K562 (cell line): ENCODE data around the gene ALDOC. TPM values are rescaled to one million over a fixed set of nuclear protein-coding genes. Genes with fewer than 3 reads are reported as not detected.

Experiments used
- ATAC-seq: fragments of 200-7000 bp; cut with Tn5 transposase; 3 replicates; pipeline ENCODE4 v1.9.1; 2020; ENCODE audit warnings: moderate library complexity
- BruUV-seq: library from RNA; stranded (reverse); fragments of 400-500 nt; replicated peaks from 2 replicates; lab custom pipeline; 2021; lab: Mats Ljungman, UMichigan
- CTCF ChIA-PET: fragments of 300-600 bp; formaldehyde crosslinking; extraction: SDS; loops from one replicate; lab custom pipeline; 2021; ENCODE audit warnings: low intra/inter-chr PET ratio; lab: Yijun Ruan, JAX
- POLR2A ChIA-PET: fragments of 300-600, 350-650 bp; sonication (Branson Sonifier 250); formaldehyde crosslinking; extraction: SDS; loops from one replicate; lab custom pipeline; 2021; ENCODE audit warnings: antibody characterized with exemption, inconsistent platforms; lab: Yijun Ruan, JAX
- DNase-seq, 4 experiments: peaks; one replicate each; pipeline versions ENCODE4 v3.0.0 to v3.0.0-alpha.2; 2011 to 2018; ENCODE audit warnings: low spot score in 3 of 4, mixed read lengths in 3 of 4; ENCODE audit errors: extremely low read depth in 1 of 4
- FAIRE-seq: peaks from 2 replicates; lab custom pipeline; 2011; peaks lifted over from hg19 to GRCh38; lab: Jason Lieb, UNC
- H2AFZ ChIP-seq: 2 replicates; pipeline ENCODE4 v1.6.0; 2011; ENCODE audit warnings: low read depth, low read length, control low read depth, inconsistent platforms
- H3K27ac ChIP-seq: fragments of 200-600 bp; 3 replicates; pipeline ENCODE4 v1.8.0; 2011; ENCODE audit warnings: low read depth, mild to moderate bottlenecking, control low read depth, inconsistent platforms, low read length, moderate library complexity, mixed read lengths; ENCODE audit errors: extremely low read depth
- H3K27me3 ChIP-seq, 2 experiments: fragments of 300-600 bp in 1 of 2; 2 replicates in 1 of 2; 3 replicates in 1 of 2; pipeline versions ENCODE4 v1.6.0 to v1.8.0; 2011; ENCODE audit warnings: inconsistent platforms in 2 of 2, low read length in 2 of 2, mild to moderate bottlenecking in 1 of 2, mixed read lengths in 1 of 2, moderate library complexity in 1 of 2; ENCODE audit not compliant: control insufficient read depth in 2 of 2, insufficient read depth in 2 of 2
- H3K36me3 ChIP-seq: fragments of 300-600 bp; 3 replicates; pipeline ENCODE4 v1.8.0; 2011; ENCODE audit warnings: mild to moderate bottlenecking, low read length, inconsistent platforms; ENCODE audit not compliant: control insufficient read depth, insufficient read depth
- H3K4me1 ChIP-seq, 2 experiments: fragments of 200-600 bp in 1 of 2; replicated peaks in 1 of 2; 2 replicates in 1 of 2; 3 replicates in 1 of 2; pipeline versions ENCODE4 v1.5.1 to v1.8.0; 2011; ENCODE audit warnings: inconsistent platforms in 2 of 2, low read length in 2 of 2, mild to moderate bottlenecking in 1 of 2, mixed read lengths in 1 of 2, moderate library complexity in 1 of 2; ENCODE audit not compliant: control insufficient read depth in 2 of 2, insufficient read depth in 2 of 2
- H3K4me2 ChIP-seq: 2 replicates; pipeline ENCODE4 v1.6.1; 2011; ENCODE audit warnings: low read length, control low read depth, inconsistent platforms, mixed read lengths; ENCODE audit not compliant: insufficient read depth
- H3K4me3 ChIP-seq: fragments of 200-600 bp; sonication (generic), shearing (Covaris generic); 2 replicates; pipeline ENCODE4 v1.5.1; 2016; ENCODE audit warnings: control low read depth, inconsistent platforms
- H3K79me2 ChIP-seq: fragments of 200-600 bp; 3 replicates; pipeline ENCODE4 v1.8.0; 2011; ENCODE audit warnings: low read length, inconsistent platforms; ENCODE audit not compliant: control insufficient read depth, insufficient read depth
- H3K9ac ChIP-seq, 2 experiments: 2 replicates each; pipeline versions ENCODE4 v1.6.0 to v1.6.1; 2011; ENCODE audit warnings: low read depth in 2 of 2, low read length in 2 of 2, control low read depth in 1 of 2, inconsistent platforms in 1 of 2, mild to moderate bottlenecking in 1 of 2, mixed read lengths in 1 of 2; ENCODE audit not compliant: insufficient read depth in 1 of 2
- H3K9me1 ChIP-seq: one replicate; pipeline ENCODE4 v1.6.0; 2011; ENCODE audit warnings: inconsistent platforms, mild to moderate bottlenecking, low read length, moderate library complexity; ENCODE audit not compliant: control insufficient read depth, insufficient read depth
- H3K9me3 ChIP-seq: replicated peaks from 2 replicates; pipeline ENCODE4 v1.5.1; 2011; ENCODE audit warnings: low read depth, low read length, inconsistent platforms; ENCODE audit not compliant: control insufficient read depth, insufficient read depth
- H4K20me1 ChIP-seq: replicated peaks from 2 replicates; pipeline ENCODE4 v1.6.1; 2011; ENCODE audit warnings: low read length, inconsistent platforms, mixed read lengths; ENCODE audit not compliant: control insufficient read depth, insufficient read depth
- CTCF ChIP-seq, 3 experiments: IDR thresholded peaks in 2 of 3; conservative IDR thresholded peaks in 1 of 3; 2 replicates each; pipeline ENCODE4 v1.5.1; 2011 to 2012; ENCODE audit warnings: low read length in 3 of 3, mild to moderate bottlenecking in 3 of 3, control low read depth in 2 of 3, improper control_type of control experiment in 1 of 3, inconsistent platforms in 1 of 3, low read depth in 1 of 3, mixed read lengths in 1 of 3, moderate library complexity in 1 of 3; ENCODE audit not compliant: insufficient read depth in 2 of 3
- SIRT6 ChIP-seq: IDR thresholded peaks from one replicate; pipeline ENCODE4 v1.6.1; 2012; ENCODE audit warnings: low read depth, mild to moderate bottlenecking, control low read depth, inconsistent platforms, low read length, moderate library complexity
- WGBS: fragments of 100-300 bp; shearing (Covaris generic); methylation state at CpG from one replicate; pipeline ENCODE4 v1.1.6; 2016; ENCODE audit warnings: low coverage, mixed read lengths; ENCODE audit not compliant: insufficient coverage; ENCODE audit errors: missing lambda C conversion rate; 5-methylcytosine and 5-hydroxymethylcytosine counted together
- in situ Hi-C: fragments of 300-500 bp; cut with MboI; formaldehyde crosslinking; loops from 4 replicates; pipeline ENCODE4 v1.15.0; 2018; ENCODE audit warnings: inconsistent platforms, mixed read lengths
- intact Hi-C: fragments of 100-400 bp; cut with micrococcal nuclease; formaldehyde crosslinking; loops from 2 replicates; pipeline ENCODE4 v1.14.2; 2022
- polyA plus RNA-seq, 8 experiments: library from polyadenylated mRNA; depleted of rRNA in 4 of 8; stranded (reverse) in 5 of 8; unstranded in 3 of 8; fragments of >200 nt; fragmentation: Nextera tagmentation in 2 of 8; fragmentation: Illumina TruSeq in 1 of 8; extraction: Ambion mirVana in 2 of 8; extraction: Trizol in 1 of 8; gene quantifications; 2 replicates each; pipeline versions ENCODE4 v1.2.1 to v1.2.3, GENCODE V29; 2011 to 2014; ENCODE audit warnings: inconsistent platforms in 1 of 8, missing spikeins in 1 of 8
- total RNA-seq, 7 experiments: library from RNA; depleted of rRNA in 6 of 7; stranded (reverse); fragments of >200 nt in 6 of 7; fragmentation: Illumina TruSeq in 2 of 7; extraction: Trizol in 2 of 7; gene quantifications; 2 replicates each; pipeline versions ENCODE4 v1.2.1 to v1.2.3, GENCODE V29; 2011 to 2021; ENCODE audit warnings: low replicate concordance in 1 of 7

ALDOC gene
- total and polyA plus RNA-seq, 9 of the 15 experiments (the other 6 are each of a cell fraction or from before 2014, with no cell fraction given): 43.2 to 263 (median 99.2) TPM

- no peaks in the 10 kb centered on the region for H3K79me2 ChIP-seq
- TF ChIP-seq SIRT6 (no peak), CTCF (IDR thresholded peaks at IDR 0.05 in 2 of 3, conservative IDR thresholded peaks at IDR 0.05 in 1 of 3; ENCODE audit: insufficient read depth in 2 of 3, low read depth in 1 of 3, low read length in 3 of 3) (0 out of 6 replicates have a peak, but pooled peaks of 1 of the 3 experiments have one; percentile 1)
- ATAC-seq (no peak), FAIRE-seq (no peak), DNase-seq (no peak)
- H3K9me3 ChIP-seq: peaks cover 8% of the 10 kb centered on the region
- H2AFZ ChIP-seq: no peak overlapping the region
- ChIA-PET POLR2A (interaction anchor here (1.2 to 1.3 kb wide), 2 partner anchors 8 to 18 kb away, joined by 3 to 5 read pairs; no protein-coding TSS in a partner anchor), CTCF (no interaction called here)
- H3K4me2 ChIP-seq: peak overlapping the region; percentile 27
- no peak overlapping the region for H3K4me3 ChIP-seq
- H3K9me1 ChIP-seq: no peaks in the 10 kb centered on the region
- in situ Hi-C loops (no loop called here), intact Hi-C loops (no loop called here)
- no peak overlapping the region; the same call in 2 of the 3 replicates for H3K27ac ChIP-seq
- H3K9ac ChIP-seq: no peak overlapping the region
- no peaks in the 10 kb centered on the region for H4K20me1 ChIP-seq
- no TSS peak for BruUV-seq
- no peaks in the 10 kb centered on the region for H3K36me3 ChIP-seq
- peaks cover 5 to 10% of the 10 kb centered on the region in 2 experiments; a peak in 2 of 5 replicates for H3K27me3 ChIP-seq
- peaks cover 29 to 50% of the 10 kb centered on the region in 2 experiments; a peak in 4 of 5 replicates for H3K4me1 ChIP-seq
- WGBS: 0% methylated on average over 2 of the region's 2 CpGs
Observed at GRCh38 chr17:28527859-28528258, 48.8 kb downstream of the ALDOC start.
